ENCODE measurements around the gene ZMPSTE24.

ZMPSTE24 gene

GRCh38 chr1:40270152-40270834, 12.3 kb downstream of the ZMPSTE24 start:
- H3K27me3 ChIP-seq (replicated peaks; ENCODE audit: control insufficient read depth, insufficient read depth, low read length), result no peaks in the 10 kb centered on the region
- H3K36me3 ChIP-seq (ENCODE audit: control insufficient read depth, insufficient read depth, low read length), result peaks cover 12% of the 10 kb centered on the region
- TF ChIP-seq, protein P1, sequence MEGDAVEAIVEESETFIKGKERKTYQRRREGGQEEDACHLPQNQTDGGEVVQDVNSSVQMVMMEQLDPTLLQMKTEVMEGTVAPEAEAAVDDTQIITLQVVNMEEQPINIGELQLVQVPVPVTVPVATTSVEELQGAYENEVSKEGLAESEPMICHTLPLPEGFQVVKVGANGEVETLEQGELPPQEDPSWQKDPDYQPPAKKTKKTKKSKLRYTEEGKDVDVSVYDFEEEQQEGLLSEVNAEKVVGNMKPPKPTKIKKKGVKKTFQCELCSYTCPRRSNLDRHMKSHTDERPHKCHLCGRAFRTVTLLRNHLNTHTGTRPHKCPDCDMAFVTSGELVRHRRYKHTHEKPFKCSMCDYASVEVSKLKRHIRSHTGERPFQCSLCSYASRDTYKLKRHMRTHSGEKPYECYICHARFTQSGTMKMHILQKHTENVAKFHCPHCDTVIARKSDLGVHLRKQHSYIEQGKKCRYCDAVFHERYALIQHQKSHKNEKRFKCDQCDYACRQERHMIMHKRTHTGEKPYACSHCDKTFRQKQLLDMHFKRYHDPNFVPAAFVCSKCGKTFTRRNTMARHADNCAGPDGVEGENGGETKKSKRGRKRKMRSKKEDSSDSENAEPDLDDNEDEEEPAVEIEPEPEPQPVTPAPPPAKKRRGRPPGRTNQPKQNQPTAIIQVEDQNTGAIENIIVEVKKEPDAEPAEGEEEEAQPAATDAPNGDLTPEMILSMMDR (IDR thresholded peaks at IDR 0.05; ENCODE audit: insufficient read depth, low read length, poor library complexity, severe bottlenecking), result no peak
- DNase-seq (ENCODE audit: extremely low read depth, insufficient read length), result no peak
- H3K4me3 ChIP-seq (replicated peaks; ENCODE audit: low read depth, low read length), result no peak overlapping the region

GRCh38 chr1:40272653-40273213, 14.7 kb downstream of the ZMPSTE24 start:
- peaks cover 16% of the 10 kb centered on the region for H3K36me3 ChIP-seq (ENCODE audit: control insufficient read depth, insufficient read depth, low read length)
- H3K4me3 ChIP-seq (replicated peaks; ENCODE audit: low read depth, low read length), result no peak overlapping the region
- DNase-seq (ENCODE audit: extremely low read depth, insufficient read length), result no peak
- H3K27me3 ChIP-seq (replicated peaks; ENCODE audit: control insufficient read depth, insufficient read depth, low read length), result no peaks in the 10 kb centered on the region
- TF ChIP-seq, protein P1 (IDR thresholded peaks at IDR 0.05; ENCODE audit: insufficient read depth, low read length, poor library complexity, severe bottlenecking), result no peak

GRCh38 chr1:40273547-40274166, 15.6 kb downstream of the ZMPSTE24 start:
- no peaks in the 10 kb centered on the region for H3K27me3 ChIP-seq (replicated peaks; ENCODE audit: control insufficient read depth, insufficient read depth, low read length)
- peaks cover 16% of the 10 kb centered on the region for H3K36me3 ChIP-seq (ENCODE audit: control insufficient read depth, insufficient read depth, low read length)
- no peak for DNase-seq (ENCODE audit: extremely low read depth, insufficient read length)
- H3K4me3 ChIP-seq (replicated peaks; ENCODE audit: low read depth, low read length), result no peak overlapping the region
- TF ChIP-seq, protein P1 (IDR thresholded peaks at IDR 0.05; ENCODE audit: insufficient read depth, low read length, poor library complexity, severe bottlenecking), result no peak

DNA sequence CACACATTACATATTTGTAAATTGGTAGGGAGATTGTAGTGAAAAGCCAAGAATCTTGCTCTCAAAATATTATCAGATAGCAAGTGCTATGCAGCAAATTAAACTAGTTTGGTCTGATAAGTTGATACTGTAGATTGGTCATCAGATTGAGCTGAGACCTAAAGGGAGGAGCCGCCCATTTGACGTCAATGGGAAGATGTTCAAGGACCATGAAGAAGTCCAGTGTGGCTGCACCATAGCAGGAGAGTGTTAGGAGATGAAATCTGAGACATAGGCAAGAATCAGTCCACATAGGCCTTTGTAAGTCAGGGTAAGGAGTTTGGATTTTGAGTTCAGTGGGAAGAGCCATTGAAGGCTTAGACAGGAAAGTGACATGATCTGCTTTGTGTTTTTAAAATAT, 16.3 kb downstream of the ZMPSTE24 start:
- Histone ChIP-seq H3K36me3 (ENCODE audit: control insufficient read depth, insufficient read depth, low read length) (peaks cover 16% of the 10 kb centered on the region), H3K27me3 (replicated peaks; ENCODE audit: control insufficient read depth, insufficient read depth, low read length) (no peaks in the 10 kb centered on the region), H3K4me3 (replicated peaks; ENCODE audit: low read depth, low read length) (no peak overlapping the region)
- no peak for DNase-seq (ENCODE audit: extremely low read depth, insufficient read length)
- TF ChIP-seq, protein P1 (IDR thresholded peaks at IDR 0.05; ENCODE audit: insufficient read depth, low read length, poor library complexity, severe bottlenecking), result no peak

DNA sequence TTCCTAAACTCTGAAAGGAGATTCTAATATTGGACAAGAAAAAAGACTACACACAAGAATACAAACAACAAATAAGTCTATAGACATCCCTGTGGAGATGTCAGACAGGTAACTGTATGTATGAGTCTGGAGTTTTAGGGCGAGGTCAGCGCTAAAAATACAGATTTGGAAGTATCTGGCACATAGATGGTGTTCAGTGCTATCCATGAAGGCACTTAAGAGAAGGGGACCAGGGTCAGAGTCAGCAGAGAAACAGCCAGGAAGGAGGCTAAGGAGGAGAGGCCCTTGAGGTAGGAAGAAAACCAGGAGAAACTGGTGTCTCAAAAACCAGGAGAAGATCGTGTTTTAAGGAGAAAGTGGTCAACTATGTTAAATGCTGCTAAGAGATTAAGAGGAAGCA, 18.1 kb downstream of the ZMPSTE24 start:
- H3K4me3 ChIP-seq (replicated peaks; ENCODE audit: low read depth, low read length), result no peak overlapping the region
- TF ChIP-seq, protein P1 (IDR thresholded peaks at IDR 0.05; ENCODE audit: insufficient read depth, low read length, poor library complexity, severe bottlenecking), result no peak
- H3K36me3 ChIP-seq (ENCODE audit: control insufficient read depth, insufficient read depth, low read length), result peaks cover 16% of the 10 kb centered on the region
- no peak for DNase-seq (ENCODE audit: extremely low read depth, insufficient read length)
- no peaks in the 10 kb centered on the region for H3K27me3 ChIP-seq (replicated peaks; ENCODE audit: control insufficient read depth, insufficient read depth, low read length)

Data from GM06990 (cell line).